Right renal cortex interstitium (tissue), 3 donors: Measurements from ENCODE around the gene BUB1B. TPM values are rescaled to one million over a fixed set of nuclear protein-coding genes. Genes with fewer than 3 reads are reported as not detected.
A peak's percentile ranks its signal among the peaks of the same experiment; 100 is the strongest.

Experiments used
- DNase-seq, 3 donors: peaks; one replicate each; pipeline ENCODE4 v3.0.0-alpha.2; 2013; ENCODE audit warnings: low read depth in 3 of 3, low spot score in 2 of 3
- polyA plus RNA-seq, 3 donors: library from polyadenylated mRNA; unstranded; fragments of 120-200 nt; gene quantifications; one replicate each; pipeline ENCODE4 v1.2.1, GENCODE V29; 2013; ENCODE audit not compliant: insufficient read length in 3 of 3

BUB1B gene
- polyA plus RNA-seq, 3 donors, result 27.7 to 33.0 (median 29.5) TPM

DNA sequence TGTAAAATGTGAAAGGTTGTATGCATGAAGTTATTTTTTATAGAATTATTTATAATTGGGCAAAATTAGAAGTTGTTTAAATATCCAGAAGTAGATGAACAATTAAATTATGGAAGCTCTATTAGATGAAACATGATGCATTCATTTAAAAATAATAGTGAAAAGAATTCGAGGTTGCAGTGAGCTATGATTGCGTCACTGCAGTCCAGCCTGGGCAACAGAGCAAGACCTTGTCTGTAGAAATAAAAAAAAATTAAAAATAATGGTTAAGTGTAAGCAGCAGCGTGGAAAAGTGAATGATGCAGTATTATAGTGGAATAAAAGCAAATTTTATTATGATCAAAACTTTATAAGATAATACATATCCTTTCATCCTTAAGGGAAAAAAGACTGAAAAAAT, 14.3 kb downstream of the BUB1B start:
- DNase-seq, result no peak

DNA sequence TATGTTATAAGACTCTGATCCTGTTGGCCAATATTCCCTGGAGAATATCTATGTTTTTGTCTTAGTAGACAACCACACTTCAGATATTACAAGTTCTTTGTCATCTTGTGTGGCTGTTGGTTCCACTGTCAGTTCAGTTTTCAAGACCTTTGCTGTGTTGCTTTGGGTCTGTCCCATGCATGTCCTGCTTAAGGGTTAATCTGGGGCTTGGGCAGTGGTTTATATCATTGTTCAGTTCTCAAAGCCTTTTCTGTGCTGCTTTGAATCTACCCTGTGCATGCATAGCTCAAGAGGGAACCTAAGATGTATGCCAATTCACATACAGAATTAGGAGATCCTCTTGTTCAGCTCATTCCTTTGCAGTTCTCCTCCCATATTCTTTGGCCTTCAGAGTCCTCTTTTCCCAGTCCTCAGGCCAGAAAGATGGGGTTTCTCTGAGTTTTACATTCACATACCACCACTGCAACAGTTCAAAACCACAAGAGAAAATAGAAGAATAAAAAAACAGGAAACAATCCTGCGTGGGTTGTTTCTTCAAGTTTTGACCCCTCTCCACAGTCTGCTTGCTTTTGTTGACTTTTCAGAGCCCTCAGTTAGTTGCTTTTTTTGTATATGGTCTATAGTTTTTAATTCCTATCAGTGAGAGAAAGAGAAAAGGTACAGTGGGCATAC, 21.6 kb downstream of the BUB1B start:
- DNase-seq, result no peak

DNA sequence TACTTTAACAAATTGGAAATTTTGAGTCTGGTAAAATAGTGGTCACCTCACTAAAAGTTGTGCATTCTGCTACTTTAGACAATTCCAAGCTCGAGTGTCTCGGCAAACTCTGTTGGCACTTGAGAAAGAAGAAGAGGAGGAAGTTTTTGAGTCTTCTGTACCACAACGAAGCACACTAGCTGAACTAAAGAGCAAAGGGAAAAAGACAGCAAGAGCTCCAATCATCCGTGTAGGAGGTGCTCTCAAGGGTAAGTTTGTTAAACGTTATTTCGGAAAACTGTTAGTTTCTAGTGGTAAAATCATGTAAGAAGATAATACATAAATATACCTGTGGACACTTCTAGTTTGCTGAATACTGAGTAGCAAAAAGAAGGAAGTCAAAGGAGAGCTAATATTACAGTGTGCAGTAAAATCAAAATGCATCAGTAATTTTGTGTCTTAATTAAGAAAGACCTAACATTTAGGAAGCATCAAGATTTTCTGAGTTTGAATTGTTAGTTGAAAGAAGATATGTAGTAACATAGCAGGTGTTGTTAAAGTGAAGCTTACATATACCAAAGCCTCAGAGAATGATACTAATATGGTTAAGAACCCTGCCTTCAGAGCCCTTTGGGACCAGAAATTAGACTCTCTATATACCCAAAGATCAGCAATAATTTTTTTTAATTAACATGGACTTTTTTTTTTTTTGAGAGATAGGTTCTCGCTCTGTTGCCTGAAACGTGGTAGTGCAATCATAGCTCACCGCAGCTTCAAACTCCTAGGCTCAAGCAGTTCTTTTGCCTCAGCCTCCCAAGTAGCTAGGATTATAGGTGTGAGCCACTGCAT, 23.0 kb downstream of the BUB1B start:
- no peak for DNase-seq

DNA sequence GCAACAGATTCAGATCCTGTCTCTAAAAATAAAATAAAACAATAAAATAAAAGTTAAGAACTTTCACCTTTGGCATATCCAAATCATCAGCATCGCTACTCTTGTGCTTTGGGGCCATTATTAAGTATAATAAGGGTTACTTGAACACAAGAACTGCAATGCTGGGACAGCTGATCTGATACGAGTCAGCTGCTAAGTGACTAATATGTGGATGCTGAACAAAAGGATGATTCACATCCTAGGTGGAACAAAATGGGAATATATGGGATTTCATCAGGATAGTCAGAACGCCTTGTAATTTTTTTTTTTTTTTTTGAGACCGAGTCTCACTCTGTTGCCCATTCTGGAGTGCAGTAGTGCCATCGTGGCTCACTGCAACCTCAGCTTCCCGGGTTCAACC, 29.7 kb downstream of the BUB1B start:
- no peak for DNase-seq

DNA sequence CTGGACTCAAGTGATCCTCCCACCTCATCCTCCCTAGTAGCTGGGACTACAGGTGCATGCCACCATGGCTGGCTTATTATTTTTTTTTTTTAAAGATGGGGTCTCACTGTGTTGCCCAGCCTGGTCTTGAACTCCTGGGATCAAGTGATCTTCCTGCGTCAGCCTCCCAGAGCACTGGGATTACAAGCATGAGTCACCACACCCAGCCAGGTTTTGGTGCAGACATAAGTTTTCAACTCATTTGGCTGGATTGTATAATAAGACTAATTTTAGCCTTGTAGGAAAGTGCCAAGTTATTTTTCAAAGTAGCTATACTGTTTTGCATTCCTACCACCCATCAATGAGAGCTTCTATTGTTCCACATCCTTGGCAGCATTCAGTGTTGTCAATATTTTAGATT, 32.1 kb downstream of the BUB1B start:
- DNase-seq, result no peak

DNA sequence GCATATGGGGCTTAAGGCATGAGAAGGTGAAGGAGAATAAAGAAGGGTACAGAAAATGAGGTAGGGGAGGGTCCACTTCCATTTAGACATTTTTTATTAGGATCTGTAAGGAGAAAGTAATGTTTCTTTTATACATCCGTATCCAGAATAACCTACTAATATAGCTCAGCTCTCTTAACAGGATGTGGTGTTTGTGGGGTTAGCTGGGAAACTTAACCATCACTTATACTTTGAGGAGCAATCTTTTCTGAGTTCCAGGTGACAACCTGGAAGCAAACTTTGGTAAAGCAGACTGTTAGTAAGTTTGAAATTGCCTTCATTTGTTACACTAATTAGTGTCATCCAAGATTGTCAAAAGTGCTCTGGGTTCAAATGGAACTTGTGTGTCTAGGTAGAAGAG, 36.6 kb downstream of the BUB1B start:
- DNase-seq, result no peak

DNA sequence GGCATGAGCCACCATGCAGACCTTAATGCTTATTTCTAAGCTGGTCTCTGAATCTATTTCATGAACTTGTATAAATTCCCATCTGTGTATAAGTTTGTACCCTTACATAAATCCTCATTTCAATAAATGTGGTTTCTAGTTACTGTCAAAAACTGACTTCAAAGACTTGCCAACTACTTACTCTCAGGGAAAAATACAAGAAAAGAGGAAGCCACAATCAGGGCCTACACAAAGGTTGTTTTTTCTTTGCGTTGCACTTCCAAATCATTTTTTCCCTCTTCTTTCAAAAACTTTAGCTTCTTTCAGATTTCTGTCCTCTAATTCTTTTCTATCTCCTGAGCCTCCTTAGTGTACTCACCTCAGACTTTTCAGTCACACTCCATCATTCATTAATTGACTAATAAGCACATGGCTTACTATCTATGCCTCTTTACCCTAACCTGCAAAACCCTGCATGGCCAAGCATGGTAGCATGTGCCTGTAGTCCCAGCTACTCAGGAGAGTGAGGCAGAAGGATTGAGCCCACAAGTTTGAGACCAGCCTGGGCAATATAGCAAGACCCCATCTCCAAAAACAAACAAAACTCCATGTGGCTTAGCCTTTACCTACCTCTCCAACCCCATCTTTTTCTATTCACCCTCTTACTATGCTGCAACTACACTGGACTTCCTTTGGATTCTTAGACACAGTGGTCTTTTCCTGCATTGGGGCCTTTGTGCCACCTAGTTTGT, 37.7 kb downstream of the BUB1B start:
- no peak for DNase-seq

DNA sequence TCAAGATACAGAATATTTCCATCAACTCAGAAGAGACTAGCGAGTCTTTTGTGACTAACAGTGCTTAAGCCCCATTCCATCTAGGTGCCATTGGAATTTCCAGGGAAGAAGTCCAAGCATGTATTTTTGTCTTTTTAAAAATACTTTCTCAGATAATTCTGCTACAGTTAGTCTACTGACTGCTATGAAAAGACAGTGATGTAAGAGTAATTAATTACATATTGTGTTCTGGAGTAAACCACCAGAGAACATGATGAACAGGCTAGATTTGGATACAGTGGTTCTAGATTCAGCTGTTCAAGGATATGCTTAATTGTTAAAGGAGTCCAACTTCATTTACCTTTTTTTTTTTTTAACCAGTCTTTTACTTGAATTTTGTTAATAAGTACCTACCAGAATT, 43.2 kb downstream of the BUB1B start:
- no peak for DNase-seq

DNA sequence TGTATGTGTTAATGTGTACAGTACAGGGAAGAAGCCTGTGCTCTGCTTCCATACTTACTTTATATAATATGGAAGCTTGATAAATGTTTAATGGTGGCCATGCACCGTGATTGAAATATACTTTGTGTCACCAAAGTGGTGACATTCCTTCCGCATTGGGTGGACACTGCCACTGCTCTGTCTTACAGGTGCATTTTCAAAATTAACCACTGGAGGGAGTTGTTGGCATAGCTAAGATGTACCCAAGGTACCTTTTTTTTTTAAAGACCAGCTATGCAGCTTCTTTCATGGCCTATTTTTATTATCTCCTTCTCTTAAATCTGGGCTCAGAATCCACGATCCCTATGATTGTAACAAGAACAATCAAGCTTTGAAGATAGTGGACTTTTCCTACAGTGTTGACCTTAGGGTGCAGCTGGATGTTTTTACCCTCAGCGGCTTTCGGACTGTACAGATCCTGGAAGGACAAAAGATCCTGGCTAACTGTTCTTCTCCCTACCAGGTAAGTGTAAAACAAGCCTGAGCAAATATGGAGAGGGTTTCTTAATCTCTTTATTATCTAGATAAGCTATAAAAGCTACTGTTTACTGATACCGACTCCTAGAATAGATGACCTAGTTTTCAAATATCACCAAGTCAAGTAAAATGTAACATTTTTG, 56.4 kb downstream of the BUB1B start:
- peak; percentile 64 to 74 (median 64) for DNase-seq

DNA sequence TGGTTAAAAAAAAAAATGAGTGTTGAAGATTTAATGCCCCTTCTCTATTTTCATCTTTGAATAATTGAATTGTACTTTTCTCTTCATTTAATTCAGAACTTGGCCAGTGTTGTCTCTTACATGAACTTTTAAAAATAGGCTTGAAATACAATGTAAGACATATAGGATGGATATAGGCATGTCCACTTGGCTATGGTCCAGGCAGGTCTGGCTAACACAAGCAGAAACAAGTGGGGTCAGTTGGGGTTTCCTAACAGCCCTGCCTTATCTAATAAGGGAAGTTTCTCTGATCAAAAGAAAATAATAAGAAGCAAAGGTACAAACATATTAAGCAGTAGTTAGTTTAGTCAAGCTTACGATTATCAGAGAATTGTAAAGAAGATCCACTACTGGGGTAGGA, 58.9 kb downstream of the BUB1B start:
- DNase-seq, result no peak

DNA sequence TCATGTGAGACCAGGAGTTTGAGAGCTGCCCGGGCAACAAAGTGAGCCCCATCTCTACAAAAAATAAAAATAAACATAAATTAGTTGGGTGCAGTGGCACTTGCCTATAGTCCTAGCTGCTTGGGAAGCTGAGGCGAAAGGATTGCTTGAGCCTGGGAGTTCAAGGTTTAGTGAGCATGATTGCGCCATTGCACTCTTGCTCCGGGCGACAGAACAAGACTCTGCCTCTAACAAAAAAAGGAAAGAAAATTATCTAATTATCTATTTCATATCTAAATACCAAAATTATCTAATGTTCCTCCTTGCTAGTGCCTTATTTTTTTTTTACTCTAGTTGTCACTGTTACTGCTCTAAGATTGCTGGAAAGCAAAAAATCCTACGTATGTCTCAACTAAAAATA, 61.3 kb downstream of the BUB1B start:
- no peak for DNase-seq

DNA sequence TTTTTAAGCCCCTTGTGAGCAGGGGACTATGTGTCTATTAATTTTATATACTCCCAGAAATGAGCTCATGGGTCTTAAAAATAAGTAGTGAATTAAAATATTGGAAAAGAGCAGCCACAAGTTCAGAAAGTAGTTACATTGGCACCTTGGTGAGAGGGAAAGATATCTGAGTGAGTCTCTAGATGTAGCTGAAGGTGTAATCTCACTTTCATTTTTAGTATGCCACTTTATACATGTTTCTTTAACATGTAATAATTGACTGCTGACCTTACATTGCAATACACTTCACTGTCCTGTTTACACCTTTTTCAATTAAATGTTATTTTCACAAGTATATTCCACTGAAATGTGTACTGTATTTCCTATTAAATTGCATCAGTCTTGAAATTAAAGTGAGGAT, 65.9 kb downstream of the BUB1B start:
- DNase-seq, result no peak

DNA sequence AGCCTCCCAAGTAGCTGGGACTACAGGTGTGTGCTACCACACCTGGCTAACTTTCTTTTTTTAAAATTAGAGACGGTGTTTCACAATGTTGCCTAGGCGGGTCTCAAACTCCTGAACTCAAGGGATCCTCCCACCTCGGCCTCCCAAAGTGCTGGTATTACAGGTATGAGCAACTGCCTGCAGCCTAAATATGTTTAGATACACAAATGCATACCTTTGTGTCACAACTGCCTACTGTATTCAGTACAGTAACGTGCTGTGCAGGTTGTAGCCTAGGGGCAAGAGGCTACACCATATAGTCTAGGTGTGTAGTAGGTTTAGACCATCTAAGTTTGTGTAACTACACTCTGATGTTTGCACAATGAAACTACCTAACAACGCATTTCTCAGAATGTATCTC, 68.4 kb downstream of the BUB1B start:
- DNase-seq, result no peak

DNA sequence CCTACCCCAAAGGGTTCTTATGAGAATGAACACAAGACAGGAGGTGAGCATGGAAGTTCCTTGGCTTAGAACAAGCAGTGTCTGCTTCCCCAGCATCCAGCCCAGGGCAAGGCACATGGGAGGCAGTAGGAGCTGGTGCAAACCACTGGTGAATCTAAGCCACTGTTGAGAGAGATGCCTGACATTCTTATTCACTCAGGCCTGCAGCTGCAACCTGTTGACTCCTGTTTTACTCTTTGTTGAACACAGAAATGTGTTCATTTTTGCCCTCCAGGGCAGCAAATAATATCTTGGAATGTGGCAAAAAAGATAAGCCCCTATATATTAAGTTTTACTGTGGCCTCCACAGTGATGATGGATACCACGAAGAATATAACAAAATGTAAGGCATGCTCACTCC, 69.1 kb downstream of the BUB1B start:
- DNase-seq, result no peak

DNA sequence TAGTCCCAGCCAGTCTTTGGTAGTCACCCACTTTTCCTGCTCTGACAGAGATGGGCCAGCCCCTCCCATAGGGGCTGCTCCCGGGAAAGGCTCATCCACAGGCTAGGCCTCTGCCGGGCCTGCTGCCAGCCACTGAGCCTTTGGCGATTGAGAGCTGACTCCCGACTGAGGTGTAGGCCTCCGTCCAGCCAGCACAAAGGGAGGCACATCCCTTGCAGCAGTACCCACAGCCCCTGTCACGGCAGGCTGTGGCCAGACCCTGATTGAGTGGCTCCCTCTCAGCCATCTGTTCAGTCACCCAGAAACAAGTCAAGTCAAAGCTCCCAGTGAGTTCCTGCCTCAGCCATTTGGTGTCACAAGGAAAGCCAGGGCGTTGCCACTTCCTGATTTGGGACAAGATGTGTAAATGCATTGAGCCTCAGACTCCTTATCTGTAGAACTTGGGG, 71.8 kb downstream of the BUB1B start:
- no peak for DNase-seq

DNA sequence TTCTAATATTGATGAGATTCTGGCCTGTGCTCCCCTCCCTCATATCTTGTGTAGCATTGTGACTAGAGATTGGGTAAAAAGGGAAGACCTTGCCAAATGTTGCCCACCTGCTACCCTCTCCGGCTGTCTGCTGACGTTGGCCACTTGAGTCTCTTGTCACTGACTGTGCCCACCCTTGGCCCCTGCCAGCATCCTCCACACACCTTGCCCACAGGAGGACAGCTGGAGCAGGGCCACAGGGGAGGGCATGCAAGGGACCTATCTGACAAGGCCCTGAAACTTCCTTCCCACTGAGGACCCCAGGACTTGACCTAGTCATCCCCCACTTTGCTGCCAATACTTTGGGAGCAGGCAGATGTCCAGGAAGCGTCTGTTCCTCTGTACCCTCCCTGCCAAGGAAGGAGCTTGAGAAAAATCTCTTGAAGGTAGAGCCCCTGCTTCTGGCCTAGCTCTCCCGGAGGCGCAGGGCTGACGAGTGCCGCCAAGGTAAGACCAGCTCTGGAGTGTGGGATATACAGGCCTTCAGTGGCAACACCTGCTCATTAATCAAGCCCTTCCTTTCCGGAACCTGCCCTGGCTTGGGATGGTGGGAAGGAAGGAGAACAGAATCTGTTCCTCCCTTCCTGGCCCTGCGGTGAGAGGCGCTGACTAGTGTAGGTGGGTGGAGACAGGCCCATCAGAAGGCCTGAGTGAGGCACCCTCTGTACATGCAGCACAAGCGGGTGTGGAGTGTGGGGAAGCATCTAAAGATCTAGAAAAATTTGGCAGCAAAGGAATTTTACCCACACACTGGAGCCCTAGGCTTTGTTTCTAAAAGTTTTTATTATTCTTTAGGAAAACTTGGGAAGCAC, 73.1 kb downstream of the BUB1B start:
- no peak for DNase-seq

DNA sequence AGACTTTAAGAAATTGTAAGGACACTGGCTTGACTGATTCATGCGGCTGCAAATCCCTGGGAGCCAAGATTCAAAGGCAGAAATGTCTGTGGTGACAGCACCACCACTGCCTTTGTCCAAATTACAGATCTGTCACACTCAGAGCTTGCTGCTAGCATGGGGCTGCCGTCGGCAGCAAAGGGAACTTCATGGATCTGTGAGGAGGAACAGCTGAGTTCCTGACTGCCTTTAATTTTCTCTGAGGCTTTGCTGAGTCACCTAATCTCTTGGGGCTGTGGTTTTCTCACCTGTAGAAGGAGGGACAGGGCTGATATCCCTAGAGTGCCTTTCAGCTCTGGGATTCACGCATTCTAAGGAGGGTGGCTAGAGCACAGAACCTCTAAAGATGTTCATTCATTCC, 73.9 kb downstream of the BUB1B start:
- no peak for DNase-seq

DNA sequence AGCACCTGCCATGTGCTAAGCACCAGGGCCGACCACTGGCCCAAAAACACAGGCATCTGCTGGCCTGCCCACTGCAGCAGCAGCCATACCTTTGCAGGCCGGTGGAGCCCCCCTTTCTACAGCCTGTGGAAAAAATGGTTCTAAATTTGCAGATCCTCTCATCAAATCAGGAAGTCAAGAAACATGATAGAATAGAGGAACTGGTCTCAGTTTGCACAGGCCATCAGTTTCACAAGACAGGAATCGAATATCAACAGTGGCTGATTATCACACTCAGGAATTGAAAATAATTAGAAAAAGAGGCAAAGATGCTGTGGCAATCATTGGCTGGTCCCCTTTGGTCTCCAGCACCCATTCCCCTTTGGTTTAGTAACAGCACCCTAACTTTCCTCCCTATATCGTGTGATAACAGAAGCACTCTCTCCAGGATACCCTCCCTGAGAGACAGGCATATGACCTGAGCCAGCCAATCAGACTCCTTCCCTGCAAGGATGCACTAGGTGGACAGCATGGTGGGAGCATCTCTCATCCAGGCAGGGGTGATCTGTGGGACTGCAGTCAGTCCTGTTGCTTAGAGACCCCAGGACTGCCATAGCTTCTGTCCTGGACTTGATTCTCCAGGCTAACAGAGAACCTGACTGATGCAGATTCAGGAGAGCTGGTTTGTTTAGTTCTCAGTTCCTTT, 74.5 kb downstream of the BUB1B start:
- no peak for DNase-seq

DNA sequence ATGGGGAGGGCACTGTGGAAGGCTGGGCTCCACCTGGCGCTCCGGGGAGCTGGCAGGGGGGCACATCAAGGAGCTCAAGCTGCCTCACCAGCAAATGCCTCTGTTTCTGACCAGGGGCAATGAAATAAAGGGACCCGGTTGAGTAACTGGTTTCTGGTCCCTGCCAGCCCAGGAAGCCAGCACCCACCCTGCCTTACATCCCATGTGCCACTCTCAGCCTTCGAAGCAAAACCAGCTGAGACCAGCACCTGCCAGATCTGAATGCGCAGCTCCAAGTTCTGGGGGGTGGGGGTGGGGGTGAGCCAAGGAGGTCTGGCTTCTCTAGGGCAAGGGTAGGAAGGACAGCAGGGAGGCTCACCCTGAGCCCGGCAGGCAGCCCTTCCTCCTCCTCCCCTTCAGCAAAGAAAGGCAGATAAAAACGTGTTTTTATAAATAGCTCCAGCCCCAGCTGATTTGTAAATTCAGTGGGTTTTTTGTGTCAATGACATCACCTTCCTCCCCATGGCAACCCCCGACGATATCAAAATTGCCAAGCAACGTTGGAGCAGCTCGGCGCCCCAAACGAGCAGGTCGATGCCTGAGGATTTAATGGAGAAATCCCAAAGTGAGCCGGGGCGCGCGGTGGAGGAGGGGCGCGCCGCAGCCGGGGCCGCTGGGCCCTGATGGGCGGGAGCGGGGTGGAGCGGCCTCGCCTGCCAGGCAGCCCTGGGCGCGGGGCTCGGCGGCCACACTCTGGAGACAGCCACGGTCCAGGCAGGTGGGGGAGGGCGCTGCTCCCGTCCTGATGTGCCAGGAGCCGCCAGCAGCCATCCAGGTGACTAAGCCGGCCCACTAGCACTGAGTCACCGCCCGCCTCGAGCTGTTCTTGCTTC, 77.9 kb downstream of the BUB1B start, which contains the start of gene PAK6:
PAK6 (plus strand) TSS at position 532 of the 872 bp plus-strand sequence. CDS start 25,723 bp downstream, outside the sequence.
- DNase-seq, result peak in 1 of 3 donors; percentile 33
